Fibroblast of skin of left quadriceps (primary cell): ENCODE data around the gene DIAPH3.

Experiments
- DNase-seq, 2 experiments: peaks; one replicate each; pipeline ENCODE4 v3.0.0-alpha.2; 2013; ENCODE audit warnings: low read depth in 2 of 2

The DIAPH3 gene

GRCh38 chr13:59635589-59635988, 528.1 kb downstream of the DIAPH3 start:
- no peak for DNase-seq

GRCh38 chr13:59633290-59633689, 530.4 kb downstream of the DIAPH3 start:
- DNase-seq = no peak

- no peak for DNase-seq
Observed at GRCh38 chr13:59631271-59631670, 532.5 kb downstream of the DIAPH3 start.

GRCh38 chr13:59625111-59625510, 538.6 kb downstream of the DIAPH3 start:
- DNase-seq = no peak

GRCh38 chr13:59623206-59623915, 540.4 kb downstream of the DIAPH3 start:
- no peak for DNase-seq

GRCh38 chr13:59621773-59622172, 542.0 kb downstream of the DIAPH3 start:
- DNase-seq = no peak
